NCI-H146 treated with DMSO at 0.1 percent for 48 hours (cell line): ENCODE results near the gene TGFBR3L.
"Not testable (repeated sequence)": the region's sequence is repeated elsewhere in the genome, so short reads cannot be mapped to it uniquely, and the experiment has no call there.

ENCODE experiments used
- DNase-seq: peaks from one replicate; lab custom pipeline; 2025; ENCODE audit not compliant: unreplicated experiment; lab: John Stamatoyannopoulos, UW

The TGFBR3L gene

GRCh38 chr19:7926727-7927604 is 12.3 kb downstream of the TGFBR3L start:
- no peak for DNase-seq

GRCh38 chr19:7927605-7928333 is 13.1 kb downstream of the TGFBR3L start:
- no peak for DNase-seq

DNA sequence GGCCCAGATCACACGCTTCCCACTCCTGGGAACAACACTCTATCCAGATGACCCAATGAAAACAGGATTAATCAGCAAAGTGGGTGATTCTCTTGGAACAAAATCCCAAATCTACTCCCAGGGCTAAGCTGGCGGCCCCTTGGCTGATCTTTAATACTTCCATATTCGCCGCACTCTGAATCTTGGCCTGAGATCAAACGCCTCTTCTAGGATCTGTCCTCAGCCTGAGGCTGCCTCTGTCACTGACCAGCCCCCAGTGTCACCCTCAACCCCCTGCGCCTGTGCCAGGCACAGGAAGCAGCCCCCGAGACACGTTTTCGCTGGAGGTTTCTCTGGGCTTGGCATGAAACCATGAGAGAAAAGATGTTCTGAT is 13.7 kb downstream of the TGFBR3L start:
- no peak for DNase-seq

DNA sequence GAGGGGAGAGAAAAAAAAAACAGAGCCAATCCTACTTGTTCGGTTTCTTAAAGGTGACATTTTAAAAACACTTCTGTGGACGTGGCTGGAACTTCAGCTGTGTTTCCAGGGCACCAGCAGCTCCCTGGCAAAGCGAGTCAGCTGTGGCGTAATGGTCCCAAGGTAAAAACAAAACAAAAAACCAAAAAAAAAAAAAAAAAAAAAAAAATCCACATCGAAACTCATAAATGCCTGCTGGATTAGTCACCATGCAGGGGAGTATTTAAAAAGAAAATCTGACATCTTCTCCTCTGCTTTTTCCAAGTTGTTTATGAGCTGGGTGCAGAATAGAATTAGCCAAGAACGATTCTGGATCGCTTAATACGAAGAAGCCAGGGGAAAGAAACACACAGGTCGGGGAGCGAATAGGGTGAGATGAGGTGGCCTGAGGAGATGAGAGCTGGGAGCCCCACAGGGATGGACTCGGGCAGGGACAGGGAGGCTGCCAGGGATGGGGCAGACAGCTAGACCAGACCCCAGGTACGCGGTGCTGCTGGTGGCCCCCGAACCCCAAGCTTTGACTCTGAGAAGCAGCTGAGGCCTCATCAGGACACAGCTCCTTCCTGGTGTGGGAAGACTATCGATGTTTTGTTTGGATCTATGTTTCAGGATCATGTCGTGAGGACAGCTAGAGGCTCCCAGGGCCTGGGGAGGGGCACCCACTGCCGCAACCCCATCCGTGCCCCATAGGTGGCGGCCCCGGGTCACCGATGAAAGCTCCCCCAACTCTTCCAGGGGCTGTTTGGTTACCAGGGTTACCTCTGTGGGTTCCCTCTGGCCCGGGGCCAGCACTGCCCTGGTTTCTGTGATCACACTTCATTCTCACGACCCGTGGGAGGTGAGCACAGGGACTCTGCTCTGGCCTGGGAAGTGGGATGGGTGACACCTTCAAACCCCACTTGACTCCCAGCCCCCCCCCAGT is 14.4 kb downstream of the TGFBR3L start:
- no peak for DNase-seq

GRCh38 chr19:7930030-7930429 is 15.4 kb downstream of the TGFBR3L start:
- DNase-seq, result not testable (repeated sequence)

GRCh38 chr19:7930765-7931164 is 16.1 kb downstream of the TGFBR3L start:
- DNase-seq, result no peak

GRCh38 chr19:7931221-7932061 is 16.8 kb downstream of the TGFBR3L start:
- DNase-seq, result no peak

DNA sequence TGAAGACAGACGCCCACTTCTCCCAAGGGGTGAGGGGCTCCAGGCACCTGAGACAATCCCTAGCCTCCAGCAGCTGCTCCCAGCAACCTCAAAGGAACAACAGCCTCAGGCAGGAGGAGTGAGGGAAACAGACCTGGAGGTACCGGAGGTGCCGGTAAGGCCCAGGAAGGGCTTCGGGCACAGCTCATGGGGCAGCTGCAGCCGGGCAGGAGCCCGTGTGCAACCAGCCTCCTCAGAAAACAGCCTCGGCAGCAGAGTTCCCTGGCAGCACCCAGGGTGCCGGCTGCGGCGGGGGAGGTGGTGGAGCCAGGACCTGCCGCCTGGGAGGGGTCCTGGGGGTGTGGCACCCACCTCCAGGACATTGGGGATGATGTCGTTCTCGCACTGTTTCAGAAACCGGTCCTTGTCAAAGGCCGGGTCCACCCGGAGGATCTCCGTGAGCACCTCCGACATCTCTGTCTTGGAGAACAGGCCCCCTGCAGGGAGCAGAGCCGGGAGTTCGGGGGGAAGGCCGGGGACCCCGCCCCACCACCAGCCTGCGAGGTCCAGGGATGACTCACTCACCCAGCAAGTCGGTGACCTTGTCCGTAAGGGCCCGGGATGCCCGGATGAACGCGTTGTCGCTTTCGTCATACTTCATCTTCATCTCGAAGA is 17.8 kb downstream of the TGFBR3L start:
- DNase-seq, result no peak

DNA sequence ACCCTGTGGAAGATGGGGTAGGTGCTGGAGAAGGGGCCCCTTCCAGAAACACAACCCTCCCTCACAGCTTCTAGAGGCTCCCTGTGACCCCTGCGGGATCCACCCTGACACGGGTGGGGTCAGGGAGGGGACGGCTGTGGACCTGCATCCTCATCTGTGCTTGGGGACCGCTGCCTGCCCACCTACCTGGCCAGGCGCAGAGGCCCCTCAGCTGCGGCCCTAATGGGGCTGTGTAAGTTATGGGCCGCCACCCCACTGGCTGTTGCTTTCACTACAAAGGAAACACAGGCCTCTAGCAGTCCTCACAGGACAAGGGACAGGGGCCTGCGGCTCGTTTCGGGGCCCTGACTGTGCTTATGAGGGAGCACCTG is 18.3 kb downstream of the TGFBR3L start:
- DNase-seq, result no peak

DNA sequence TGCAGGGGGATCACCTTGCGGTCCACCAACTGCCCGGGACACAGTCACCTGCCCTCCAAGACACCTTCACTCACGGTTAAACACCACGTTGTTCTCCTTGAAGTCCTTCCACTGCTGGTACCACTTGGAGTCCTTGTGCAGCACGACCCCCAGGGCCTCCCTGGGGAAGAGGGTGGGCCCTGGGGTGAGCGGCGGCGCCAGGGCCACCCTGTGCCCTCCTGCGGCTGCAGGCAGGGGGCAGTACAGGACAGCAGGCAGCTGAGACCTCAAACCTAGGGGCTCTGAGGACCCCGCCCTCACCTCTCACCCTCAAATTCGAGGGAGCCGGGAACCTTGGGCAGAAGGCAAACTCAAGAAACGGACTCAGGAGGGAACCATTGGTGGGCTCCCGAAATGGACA is 18.8 kb downstream of the TGFBR3L start:
- no peak for DNase-seq

DNA sequence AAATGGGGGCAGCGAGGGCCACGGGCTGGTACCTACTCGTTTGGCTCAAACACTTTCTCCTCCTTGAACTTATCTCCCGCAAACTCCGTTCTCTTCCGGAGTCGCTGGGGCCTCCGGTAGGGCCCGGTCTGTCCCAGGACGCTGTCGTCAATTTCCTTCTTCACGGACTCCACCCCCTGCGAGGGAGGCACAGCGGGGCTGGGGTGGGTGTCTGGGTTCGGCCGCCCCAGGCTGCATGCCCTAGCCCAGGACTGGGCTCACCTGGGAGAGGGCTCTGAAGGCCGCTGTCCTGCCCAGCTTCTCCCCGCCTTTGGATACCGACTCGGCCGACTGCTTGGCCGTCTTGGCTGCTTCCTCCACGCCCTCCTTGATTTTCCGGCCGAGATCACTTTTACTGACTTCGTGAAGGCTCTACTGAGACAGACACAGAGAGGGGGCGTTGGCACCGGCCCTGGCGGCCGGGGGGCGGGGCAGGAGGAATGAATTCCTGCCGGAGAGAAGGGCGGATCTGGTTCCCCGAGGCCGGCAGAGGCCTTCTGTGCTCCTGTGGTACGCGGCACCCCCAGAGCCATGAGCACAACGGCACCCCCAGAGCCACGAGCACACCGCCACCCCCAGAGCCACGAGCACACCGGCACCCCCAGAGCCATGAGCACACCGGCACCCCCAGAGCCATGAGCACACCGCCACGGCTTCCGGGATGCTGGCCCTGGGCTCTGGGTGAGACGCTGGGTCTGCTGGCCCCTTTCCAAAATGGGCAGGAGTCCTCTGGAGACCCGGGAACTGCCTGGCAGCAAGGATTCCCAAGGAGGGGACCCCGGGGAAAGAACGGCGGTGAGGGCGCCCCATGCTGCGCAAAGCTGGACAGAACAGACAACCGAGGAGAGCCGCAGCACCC is 19.4 kb downstream of the TGFBR3L start:
- DNase-seq, result no peak

GRCh38 chr19:7934766-7935165 is 20.1 kb downstream of the TGFBR3L start:
- DNase-seq, result no peak

DNA sequence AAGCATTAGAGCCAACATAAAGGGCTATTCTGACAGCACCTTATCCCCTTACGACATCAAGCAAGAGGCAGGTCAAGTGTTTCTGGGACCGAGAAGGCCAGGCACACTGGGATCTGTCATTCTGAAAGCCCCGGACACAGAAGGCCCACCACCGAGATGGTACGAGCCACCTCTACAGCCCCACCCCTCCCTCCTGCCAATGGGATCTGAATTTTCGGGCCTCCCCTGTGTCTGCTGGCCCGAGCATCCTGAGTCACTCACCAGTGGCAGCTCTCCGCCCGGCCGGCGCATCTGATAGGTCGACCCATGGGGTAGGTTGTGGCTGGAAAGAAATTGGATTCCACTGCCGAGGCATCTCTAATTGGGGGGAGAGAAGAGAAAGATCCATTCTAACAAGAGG is 26.2 kb downstream of the TGFBR3L start:
- DNase-seq, result no peak

DNA sequence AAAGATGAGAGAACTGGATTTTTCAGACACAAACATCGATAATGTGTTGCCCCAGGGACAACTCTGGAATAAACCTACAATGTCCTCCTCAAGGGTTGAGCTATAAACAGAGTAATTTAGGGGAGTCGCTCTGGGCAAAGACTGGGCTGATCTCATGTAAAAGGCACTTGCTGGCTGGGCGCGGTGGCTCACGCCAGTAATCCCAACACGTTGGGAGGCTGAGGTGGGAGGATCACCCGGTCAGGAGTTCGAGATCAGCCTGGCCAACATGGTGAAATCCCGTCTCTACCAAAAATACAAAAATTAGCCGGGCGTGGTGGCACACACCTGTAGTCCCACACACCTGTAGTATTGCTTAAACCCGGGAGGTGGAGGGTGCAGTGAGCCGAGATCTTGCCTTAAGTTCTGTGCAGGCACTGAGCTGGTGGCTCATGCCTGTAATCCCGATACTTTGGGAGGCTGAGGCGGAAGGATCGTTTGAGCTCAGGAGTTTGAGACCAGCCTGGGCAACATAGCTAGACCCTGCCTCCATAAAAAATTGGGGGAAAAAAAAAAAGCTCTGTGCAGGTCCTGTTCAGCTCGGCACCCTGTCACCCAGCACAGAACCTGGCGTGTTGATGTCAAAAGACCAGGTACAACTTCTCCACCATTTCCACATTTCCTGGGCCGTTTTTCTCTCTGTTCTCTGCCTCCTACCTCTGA is 27.4 kb downstream of the TGFBR3L start:
- no peak for DNase-seq

- no peak for DNase-seq
Measured at GRCh38 chr19:7942981-7943443, 28.4 kb downstream of the TGFBR3L start.

DNA sequence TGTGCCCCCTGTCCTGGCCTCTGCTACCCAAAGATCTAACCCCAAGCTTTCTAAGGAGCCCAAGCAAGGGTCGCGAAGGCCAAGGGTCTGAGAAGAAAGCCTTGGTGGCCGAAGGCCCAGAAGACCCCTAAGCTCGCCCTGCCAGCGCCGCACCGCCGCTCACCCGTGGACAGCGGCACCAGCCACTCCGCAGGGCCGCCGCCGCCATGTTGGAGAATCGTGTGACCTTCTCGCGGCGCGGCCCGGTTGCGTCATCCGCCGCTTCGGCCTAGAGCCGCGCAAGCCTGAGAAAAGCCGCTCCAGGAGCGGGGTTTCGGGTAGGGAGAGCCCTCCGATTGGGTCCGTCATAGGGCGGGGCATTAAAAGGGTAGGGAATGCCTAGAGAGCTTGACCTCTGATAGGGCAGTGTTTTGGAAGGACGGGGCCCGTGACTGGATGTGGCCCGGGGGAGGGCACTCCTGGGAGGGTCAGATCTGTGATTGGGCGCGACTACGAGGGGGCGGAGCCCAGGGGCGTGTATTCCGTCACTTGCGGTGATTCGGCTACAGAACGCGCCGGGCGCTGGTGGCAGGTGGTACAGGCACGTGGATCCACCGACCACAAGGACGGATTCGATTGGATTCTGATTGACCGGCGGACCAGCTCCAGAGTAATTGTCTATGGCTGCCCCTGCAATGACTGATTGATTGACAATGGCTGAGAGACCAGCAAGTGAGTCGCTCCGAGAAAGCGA is 29.0 kb downstream of the TGFBR3L start, which contains the start of gene TIMM44:
Gene TIMM44, minus strand, starts transcription at position 223 of the 733 bp plus-strand sequence. Its CDS starts 15 bp downstream, at position 208.
- peak; percentile 90 for DNase-seq

DNA sequence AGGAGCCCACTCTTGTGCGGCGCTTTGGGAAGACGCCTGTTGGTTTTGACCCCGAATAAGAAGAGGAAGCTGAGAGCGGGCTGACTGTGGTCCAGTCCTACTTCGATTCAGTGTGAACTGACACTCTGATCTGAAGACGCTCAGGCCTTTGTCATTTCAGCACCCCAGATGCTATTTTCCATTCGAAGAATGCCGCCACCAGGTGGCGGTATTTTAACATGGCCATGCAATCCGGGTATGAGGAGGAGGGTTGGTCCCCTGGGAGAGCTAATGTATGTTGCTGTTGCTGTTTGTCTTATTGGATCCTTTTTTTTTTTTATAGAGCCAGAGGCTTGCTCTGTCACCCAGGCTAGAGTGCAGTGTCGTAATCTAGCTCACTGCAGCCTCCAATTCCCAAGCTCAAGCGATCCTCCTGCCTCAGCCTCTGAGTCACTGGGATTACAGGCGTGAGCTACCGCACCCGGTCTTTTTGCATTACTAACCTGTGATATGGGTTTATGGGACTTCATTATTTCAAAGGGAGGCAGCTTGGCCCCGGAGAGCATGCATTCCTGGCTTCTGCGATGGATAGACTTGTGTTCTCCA is 29.6 kb downstream of the TGFBR3L start:
- DNase-seq, result peak; percentile 48
